NT2/D1 (cell line): ENCODE measurements around the gene CTU2.

Source experiments
- SUZ12 ChIP-seq: IDR thresholded peaks from 2 replicates; pipeline ENCODE4 v1.6.1; 2011; ENCODE audit not compliant: insufficient read length, insufficient read depth; ENCODE audit errors: extremely low read depth
- YY1 ChIP-seq: IDR thresholded peaks from 2 replicates; pipeline ENCODE4 v1.6.1; 2011; ENCODE audit not compliant: insufficient read length, insufficient read depth
- ZNF274 ChIP-seq: IDR thresholded peaks from 2 replicates; pipeline ENCODE4 v1.6.1; 2011; ENCODE audit warnings: mild to moderate bottlenecking, low read depth, low read length

DNA sequence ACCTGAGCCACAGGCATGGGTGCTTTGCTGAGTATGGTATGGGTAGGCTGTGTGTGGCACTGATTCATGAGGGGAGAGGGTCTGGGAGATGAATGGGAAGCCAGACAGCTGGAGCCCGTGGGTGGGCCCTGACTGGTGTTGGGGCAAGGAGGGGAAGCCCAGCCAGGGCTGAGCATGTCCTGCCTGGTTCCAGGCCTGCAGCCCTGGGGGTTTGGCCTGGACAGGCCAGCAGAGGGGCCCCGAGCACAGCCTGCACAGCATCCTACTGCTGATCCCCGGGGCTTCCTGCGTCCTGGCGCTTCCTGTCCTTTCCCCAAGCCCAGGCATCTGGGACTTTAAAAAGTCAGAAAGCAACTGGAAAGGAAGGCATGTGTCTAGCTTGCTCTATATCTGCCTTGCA is 38.8 kb upstream of the CTU2 start:
- TF ChIP-seq ZNF274 (no peak), YY1 (no peak), SUZ12 (no peak)
